Bronchial epithelial cell (primary cell): Measurements from ENCODE around the gene TINCR. TPM values are rescaled to one million over a fixed set of nuclear protein-coding genes. Genes with fewer than 3 reads are reported as not detected.
A peak's percentile ranks its signal among the peaks of the same experiment; 100 is the strongest.

Source experiments
- DNase-seq: peaks from one replicate; pipeline ENCODE4 v3.0.0-alpha.2; 2010; ENCODE audit warnings: low read depth
- FAIRE-seq: peaks from 2 replicates; lab custom pipeline; 2011; peaks lifted over from hg19 to GRCh38; lab: Jason Lieb, UNC
- H3K27me3 ChIP-seq: 2 replicates; pipeline ENCODE4 v1.5.1; 2011; ENCODE audit warnings: low read length; ENCODE audit not compliant: control insufficient read depth, insufficient read depth
- H3K36me3 ChIP-seq: 2 replicates; pipeline ENCODE4 v1.5.1; 2011; ENCODE audit warnings: low read length; ENCODE audit not compliant: control insufficient read depth, insufficient read depth
- H3K4me3 ChIP-seq: 2 replicates; pipeline ENCODE4 v1.5.1; 2011; ENCODE audit warnings: mild to moderate bottlenecking, low read depth, low read length, control low read depth
- CTCF ChIP-seq: IDR thresholded peaks from 2 replicates; pipeline ENCODE4 v1.5.1; 2011; ENCODE audit warnings: mild to moderate bottlenecking, moderate library complexity, low read length, control low read depth, inconsistent platforms; ENCODE audit not compliant: insufficient read depth, severe bottlenecking
- total RNA-seq: library from RNA; depleted of rRNA; stranded (reverse); fragments of >200 nt; gene quantifications from 2 replicates; pipeline ENCODE4 v1.2.1, GENCODE V29; 2014

The TINCR gene
- total RNA-seq, 1 donor from 2014 or later = 4.2 TPM

DNA sequence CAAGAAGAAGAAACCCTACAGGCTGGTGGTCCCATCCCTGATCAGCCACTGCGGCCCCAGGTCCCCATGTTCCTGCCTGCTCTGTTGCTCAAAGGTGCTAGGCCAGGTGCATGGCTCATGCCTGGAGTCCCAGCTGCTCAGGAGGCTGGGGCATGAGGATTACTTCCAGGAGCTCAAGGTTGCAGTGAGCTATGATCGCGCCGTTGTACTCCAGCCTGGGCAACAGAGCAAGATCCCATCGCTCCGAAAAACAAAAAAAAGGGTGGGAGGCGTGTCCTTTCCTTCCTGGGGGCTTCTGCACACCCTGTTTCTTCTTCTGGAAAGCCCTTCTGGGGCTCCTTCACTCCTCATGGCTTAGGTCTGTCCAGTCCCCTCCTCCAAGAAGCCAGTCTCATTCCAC is 11.9 kb upstream of the TINCR start:
- DNase-seq (no peak), FAIRE-seq (no peak)
- no peak for TF ChIP-seq CTCF
- Histone ChIP-seq H3K27me3 (no peaks in the 10 kb centered on the region), H3K36me3 (no peaks in the 10 kb centered on the region), H3K4me3 (no peak overlapping the region)

DNA sequence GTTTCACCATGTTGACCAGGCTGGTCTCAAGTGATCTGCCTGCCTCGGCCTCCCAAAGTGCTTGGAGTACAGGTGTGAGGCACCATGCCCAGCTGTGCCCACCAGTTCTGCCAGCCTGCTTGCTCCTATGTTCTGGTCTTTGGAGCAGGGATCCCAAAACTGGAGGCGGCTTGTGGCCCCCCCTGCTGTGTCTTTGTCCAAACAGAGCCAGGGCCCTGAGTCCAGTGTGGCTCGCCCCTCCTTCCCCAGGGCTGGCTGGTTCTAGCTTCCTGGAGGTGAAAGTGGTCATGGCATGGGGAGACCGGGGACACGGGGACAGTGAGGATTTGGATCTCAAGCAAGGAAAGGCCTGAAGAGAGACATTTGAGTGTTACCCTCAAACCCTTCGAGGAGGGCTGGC is 11.5 kb upstream of the TINCR start:
- no peak for TF ChIP-seq CTCF
- H3K27me3 ChIP-seq = no peaks in the 10 kb centered on the region
- no peak overlapping the region for H3K4me3 ChIP-seq
- no peaks in the 10 kb centered on the region for H3K36me3 ChIP-seq
- DNase-seq = no peak
- no peak for FAIRE-seq

GRCh38 chr19:5578097-5578846 is 10.5 kb upstream of the TINCR start:
- peak overlapping the region; percentile 40 for H3K4me3 ChIP-seq
- DNase-seq = peak; percentile 33

DNA sequence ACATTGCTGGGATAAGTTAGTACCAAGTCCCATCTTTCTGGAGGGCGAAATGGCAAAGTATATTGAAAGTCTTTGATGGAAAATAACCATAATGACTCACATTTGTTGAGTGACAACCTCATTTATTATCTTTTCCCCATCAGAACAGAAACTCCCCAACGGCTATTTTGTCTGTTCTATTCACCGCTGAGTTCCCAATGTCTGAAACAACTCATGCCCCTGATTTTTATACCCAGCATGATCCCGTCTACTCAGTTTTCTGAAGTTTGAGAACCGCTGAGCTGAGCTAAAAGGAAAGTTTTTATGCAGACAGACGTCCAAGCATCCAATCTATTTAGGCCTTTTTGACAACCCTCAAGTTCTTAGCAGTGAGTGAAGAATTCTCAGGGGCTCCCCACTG is 7.8 kb upstream of the TINCR start:
- no peaks in the 10 kb centered on the region for H3K36me3 ChIP-seq
- FAIRE-seq (no peak), DNase-seq (no peak)

More at GRCh38 chr19:5578097-5578846, 10.5 kb upstream of the TINCR start:
- H3K36me3 ChIP-seq = no peaks in the 10 kb centered on the region
- peak; percentile 99 for TF ChIP-seq CTCF
- H3K27me3 ChIP-seq = no peaks in the 10 kb centered on the region
- no peak for FAIRE-seq

DNA sequence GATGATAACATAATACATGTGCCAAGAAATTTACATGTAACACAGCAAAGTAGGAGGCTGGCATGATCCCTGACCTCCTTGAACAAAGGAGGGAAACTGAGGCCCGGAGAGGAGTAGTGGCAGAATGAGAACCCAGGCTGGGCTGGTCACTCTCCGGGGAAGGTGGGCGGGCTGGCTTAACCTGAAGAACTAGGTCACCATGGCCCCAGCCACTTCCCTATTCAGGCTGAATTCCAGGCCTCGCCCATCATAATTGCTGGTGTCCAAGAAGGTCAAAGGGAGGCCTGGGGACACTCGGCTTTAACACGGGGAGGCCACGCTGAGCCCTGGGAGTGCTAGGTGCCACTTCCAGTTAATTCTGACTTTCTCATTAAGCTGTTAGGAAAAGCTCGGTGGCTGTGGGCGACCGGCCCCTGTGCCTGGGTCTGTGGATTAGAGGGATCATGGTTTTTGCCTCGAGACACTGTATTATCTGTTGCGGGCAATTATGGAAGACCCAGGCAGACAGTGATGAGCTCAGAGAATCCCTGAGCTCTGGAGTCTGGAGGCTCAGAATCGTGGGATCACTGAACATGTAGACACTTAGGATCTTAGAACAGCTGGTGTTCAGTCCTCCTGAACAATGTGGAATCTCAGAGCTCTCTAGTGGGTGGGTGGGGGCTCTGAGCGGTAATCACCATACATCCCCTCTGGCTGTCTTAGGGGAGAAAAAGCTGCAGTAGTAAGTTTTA is 5.0 kb upstream of the TINCR start:
- H3K36me3 ChIP-seq = no peaks in the 10 kb centered on the region
- no peak overlapping the region for H3K4me3 ChIP-seq
- no peaks in the 10 kb centered on the region for H3K27me3 ChIP-seq
- no peak for DNase-seq
- no peak for TF ChIP-seq CTCF
- no peak for FAIRE-seq

More for the DNA sequence above, 7.8 kb upstream of the TINCR start:
- no peak for TF ChIP-seq CTCF
- H3K27me3 ChIP-seq = no peaks in the 10 kb centered on the region
- no peak overlapping the region for H3K4me3 ChIP-seq
